ENCODE results near the gene COL27A1. TPM values are rescaled to one million over a fixed set of nuclear protein-coding genes. Genes with fewer than 3 reads are reported as not detected.

Gene COL27A1
- total RNA-seq, 1 experiment from 2014 or later: 12.0 TPM

- no peak for TF ChIP-seq TCF7L2 (IDR thresholded peaks at IDR 0.05; ENCODE audit: borderline replicate concordance, extremely low read depth, insufficient read depth, insufficient read length)
- no peak for TF ChIP-seq POLR2A (IDR thresholded peaks at IDR 0.05; ENCODE audit: borderline replicate concordance, extremely low read depth, insufficient read depth, insufficient read length)
- no peak for TF ChIP-seq SRF (IDR thresholded peaks at IDR 0.05; ENCODE audit: low read depth)
- TF ChIP-seq REST (IDR thresholded peaks at IDR 0.05; ENCODE audit: low read depth): no peak
- TF ChIP-seq ATF3 (IDR thresholded peaks at IDR 0.05): no peak
- TF ChIP-seq EZH2 (IDR thresholded peaks at IDR 0.05): no peak
- no peak for TF ChIP-seq ZNF274 (IDR thresholded peaks at IDR 0.05; ENCODE audit: low read depth, low read length)
- TF ChIP-seq FOSL1 (IDR thresholded peaks at IDR 0.05; ENCODE audit: low read depth): no peak
- no peak for TF ChIP-seq EGR1 (IDR thresholded peaks at IDR 0.05; ENCODE audit: low read depth)
- TF ChIP-seq, protein P1, sequence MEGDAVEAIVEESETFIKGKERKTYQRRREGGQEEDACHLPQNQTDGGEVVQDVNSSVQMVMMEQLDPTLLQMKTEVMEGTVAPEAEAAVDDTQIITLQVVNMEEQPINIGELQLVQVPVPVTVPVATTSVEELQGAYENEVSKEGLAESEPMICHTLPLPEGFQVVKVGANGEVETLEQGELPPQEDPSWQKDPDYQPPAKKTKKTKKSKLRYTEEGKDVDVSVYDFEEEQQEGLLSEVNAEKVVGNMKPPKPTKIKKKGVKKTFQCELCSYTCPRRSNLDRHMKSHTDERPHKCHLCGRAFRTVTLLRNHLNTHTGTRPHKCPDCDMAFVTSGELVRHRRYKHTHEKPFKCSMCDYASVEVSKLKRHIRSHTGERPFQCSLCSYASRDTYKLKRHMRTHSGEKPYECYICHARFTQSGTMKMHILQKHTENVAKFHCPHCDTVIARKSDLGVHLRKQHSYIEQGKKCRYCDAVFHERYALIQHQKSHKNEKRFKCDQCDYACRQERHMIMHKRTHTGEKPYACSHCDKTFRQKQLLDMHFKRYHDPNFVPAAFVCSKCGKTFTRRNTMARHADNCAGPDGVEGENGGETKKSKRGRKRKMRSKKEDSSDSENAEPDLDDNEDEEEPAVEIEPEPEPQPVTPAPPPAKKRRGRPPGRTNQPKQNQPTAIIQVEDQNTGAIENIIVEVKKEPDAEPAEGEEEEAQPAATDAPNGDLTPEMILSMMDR (IDR thresholded peaks at IDR 0.05 in 2 of 3, conservative IDR thresholded peaks at IDR 0.05 in 1 of 3; ENCODE audit: borderline replicate concordance in 1 of 3, insufficient read depth in 1 of 3, low read depth in 2 of 3, low read length in 2 of 3): no peak
- TF ChIP-seq JUND (IDR thresholded peaks at IDR 0.05): no peak
- H3K79me2 ChIP-seq (ENCODE audit: insufficient read depth, low read length): no peaks in the 10 kb centered on the region
- no peak overlapping the region for H3K27ac ChIP-seq (ENCODE audit: low read depth, low read length)
- H4K20me1 ChIP-seq (ENCODE audit: insufficient read depth): no peaks in the 10 kb centered on the region
- H3K9me3 ChIP-seq (ENCODE audit: control insufficient read depth in 1 of 2, insufficient read depth in 1 of 2, low read depth in 1 of 2, low read length in 2 of 2): no peaks in the 10 kb centered on the region
- no peak for ATAC-seq
- no peak overlapping the region for H2AFZ ChIP-seq (ENCODE audit: low read depth, low read length, poor library complexity, severe bottlenecking)
- peaks cover 6 to 33% of the 10 kb centered on the region in 2 experiments for H3K4me1 ChIP-seq (ENCODE audit: control insufficient read depth in 1 of 2, insufficient read depth in 2 of 2, low read length in 2 of 2)
- no peaks in the 10 kb centered on the region for H3K36me3 ChIP-seq (ENCODE audit: control insufficient read depth in 1 of 2, insufficient read depth in 2 of 2, low read length in 2 of 2)
- no peak overlapping the region for H3K4me2 ChIP-seq (ENCODE audit: low read length)
- H3K4me3 ChIP-seq (replicated peaks in 1 of 2; ENCODE audit: low read depth in 1 of 2, low read length in 2 of 2): no peak overlapping the region
- BruUV-seq (replicated peaks): no TSS peak
- ChIA-PET CTCF (no interaction called here), POLR2A (no interaction called here), RAD21 (ENCODE audit: low non-redundant PET in 1 of 2, low total read pairs in 2 of 2, uncharacterized antibody in 2 of 2, unreplicated experiment in 2 of 2) (no interaction called here)
- DNase-seq (ENCODE audit: low read depth, low spot score): no peak
- no peak overlapping the region for H3K9ac ChIP-seq (ENCODE audit: low read length)
- H3K27me3 ChIP-seq (ENCODE audit: insufficient read depth, low read length): no peaks in the 10 kb centered on the region
- no peaks in the 10 kb centered on the region for H3K9me2 ChIP-seq (ENCODE audit: insufficient read depth)
- intact Hi-C loops (cut with micrococcal nuclease): no loop called here
Measured at GRCh38 chr9:114228016-114228808, 72.9 kb downstream of the COL27A1 start.

Measured in HCT116 (cell line).